K562 (cell line): ENCODE data around the gene MYADM. TPM values are rescaled to one million over a fixed set of nuclear protein-coding genes. Genes with fewer than 3 reads are reported as not detected.

Source experiments
- GTF2B ChIP-seq: IDR thresholded peaks from 2 replicates; pipeline ENCODE4 v1.6.1; 2011; ENCODE audit not compliant: insufficient read length; ENCODE audit errors: extremely low read depth
- HDAC3 ChIP-seq: fragments of 450-650 bp; IDR thresholded peaks from 2 replicates; pipeline ENCODE4 v1.6.1; 2018; ENCODE audit warnings: borderline replicate concordance, mild to moderate bottlenecking, moderate library complexity; ENCODE audit not compliant: partially characterized antibody
- IRF9 ChIP-seq: fragments of 450-650 bp; IDR thresholded peaks from 2 replicates; pipeline ENCODE4 v1.6.1; 2016; ENCODE audit warnings: missing biosample characterization, missing genetic modification characterization
- MBD1 ChIP-seq: fragments of 250-450 bp; sonication (Bioruptor Pico); IDR thresholded peaks from 2 replicates; pipeline ENCODE4 v1.8.0; 2022; ENCODE audit warnings: inconsistent platforms
- MTA1 ChIP-seq: fragments of 450-650 bp; IDR thresholded peaks from 2 replicates; pipeline ENCODE4 v1.6.1; 2017; ENCODE audit warnings: borderline replicate concordance
- NFIC ChIP-seq: fragments of 450-650 bp; IDR thresholded peaks from 2 replicates; pipeline ENCODE4 v1.6.1; 2017; ENCODE audit warnings: mild to moderate bottlenecking, inconsistent platforms
- NUFIP1 ChIP-seq: fragments of 450-650 bp; IDR thresholded peaks from 2 replicates; pipeline ENCODE4 v1.6.1; 2018; ENCODE audit not compliant: partially characterized antibody
- PCBP2 ChIP-seq: fragments of 200-400 bp; formaldehyde crosslinking; IDR thresholded peaks from 2 replicates; pipeline ENCODE4 v1.6.1; 2018; ENCODE audit warnings: low read length, low read depth, mild to moderate bottlenecking, moderate library complexity; ENCODE audit not compliant: poor library complexity, severe bottlenecking
- POLR3G ChIP-seq: IDR thresholded peaks from 2 replicates; pipeline ENCODE4 v1.6.1; 2011; ENCODE audit not compliant: insufficient read length, insufficient replicate concordance; ENCODE audit errors: extremely low read depth
- SRSF1 ChIP-seq: fragments of 200-400 bp; formaldehyde crosslinking; IDR thresholded peaks from 2 replicates; pipeline ENCODE4 v1.6.1; 2017; ENCODE audit warnings: mild to moderate bottlenecking, low read depth, low read length, moderate library complexity
- TSHZ1 ChIP-seq: fragments of 250-450 bp; sonication (Bioruptor Pico); IDR thresholded peaks from 2 replicates; pipeline ENCODE4 v1.4.0; 2020; ENCODE audit warnings: mild to moderate bottlenecking, moderate library complexity
- XRCC4 ChIP-seq: IDR thresholded peaks from one replicate; pipeline ENCODE4 v1.6.1; 2011; ENCODE audit not compliant: insufficient read depth, insufficient read length; ENCODE audit errors: extremely low read depth
- ZFP30 ChIP-seq: fragments of 250-450 bp; sonication (Bioruptor Pico); IDR thresholded peaks from 2 replicates; pipeline ENCODE4 v1.8.0; 2022; ENCODE audit warnings: moderate library complexity, mild to moderate bottlenecking, inconsistent platforms, borderline replicate concordance
- ZKSCAN1 ChIP-seq: fragments of 150-350 bp; IDR thresholded peaks from 2 replicates; pipeline ENCODE4 v1.6.1; 2016; ENCODE audit warnings: low read depth, low read length
- ZMIZ1 ChIP-seq, 2 experiments: fragments of 150-350 bp in 1 of 2; IDR thresholded peaks; 2 replicates each; pipeline ENCODE4 v1.6.1; 2012 to 2016; ENCODE audit warnings: low read depth in 2 of 2, low read length in 2 of 2, mild to moderate bottlenecking in 1 of 2, moderate library complexity in 1 of 2
- polyA plus RNA-seq, 8 experiments: library from polyadenylated mRNA; depleted of rRNA in 4 of 8; stranded (reverse) in 5 of 8; unstranded in 3 of 8; fragments of >200 nt; fragmentation: Nextera tagmentation in 2 of 8; fragmentation: Illumina TruSeq in 1 of 8; extraction: Ambion mirVana in 2 of 8; extraction: Trizol in 1 of 8; gene quantifications; 2 replicates each; pipeline versions ENCODE4 v1.2.1 to v1.2.3, GENCODE V29; 2011 to 2014; ENCODE audit warnings: inconsistent platforms in 1 of 8, missing spikeins in 1 of 8
- total RNA-seq, 7 experiments: library from RNA; depleted of rRNA in 6 of 7; stranded (reverse); fragments of >200 nt in 6 of 7; fragmentation: Illumina TruSeq in 2 of 7; extraction: Trizol in 2 of 7; gene quantifications; 2 replicates each; pipeline versions ENCODE4 v1.2.1 to v1.2.3, GENCODE V29; 2011 to 2021; ENCODE audit warnings: low replicate concordance in 1 of 7

The MYADM gene
- total and polyA plus RNA-seq, 9 of the 15 experiments (the other 6 are each of a cell fraction or from before 2014, with no cell fraction given), result 4.5 to 70.3 (median 14.4) TPM

- no peak for TF ChIP-seq XRCC4
- no peak for TF ChIP-seq IRF9 (tag)
- TF ChIP-seq ZFP30 (CRISPR knock-in tag), result no peak
- no peak for TF ChIP-seq TSHZ1 (CRISPR knock-in tag)
- TF ChIP-seq GTF2B, result no peak
- no peak for TF ChIP-seq NFIC
- TF ChIP-seq NUFIP1, result no peak
- TF ChIP-seq ZMIZ1 (IDR thresholded peaks at IDR 0.05; ENCODE audit: low read depth in 2 of 2, low read length in 2 of 2), result no peak; a peak in 1 of 4 replicates
- no peak for TF ChIP-seq MTA1
- TF ChIP-seq POLR3G, result no peak
- 0 out of 2 replicates have a peak, but pooled peaks have one; percentile 20 for TF ChIP-seq ZKSCAN1
- TF ChIP-seq HDAC3, result no peak
- no peak for TF ChIP-seq SRSF1
- no peak for TF ChIP-seq PCBP2
- TF ChIP-seq MBD1 (CRISPR knock-in tag), result no peak
Observed at GRCh38 chr19:53867225-53868090, at the start of gene MYADM (continued).
